Keratinocyte (primary cell): ENCODE measurements around the gene EGR4. TPM values are rescaled to one million over a fixed set of nuclear protein-coding genes. Genes with fewer than 3 reads are reported as not detected.

Experiments
- DNase-seq: peaks from one replicate; pipeline ENCODE4 v3.0.0-alpha.2; 2011; ENCODE audit warnings: low read depth, missing footprints, low spot score
- FAIRE-seq: peaks from 2 replicates; lab custom pipeline; 2011; peaks lifted over from hg19 to GRCh38; lab: Jason Lieb, UNC
- H2AFZ ChIP-seq: 2 replicates; pipeline ENCODE4 v1.6.0; 2012; ENCODE audit warnings: low read length, control low read depth, inconsistent platforms; ENCODE audit not compliant: control insufficient read depth
- H3K27ac ChIP-seq: 2 replicates; pipeline ENCODE4 v1.5.1; 2011; ENCODE audit warnings: low read length; ENCODE audit not compliant: control insufficient read depth, insufficient read depth
- H3K27me3 ChIP-seq: 3 replicates; pipeline ENCODE4 v1.6.0; 2011; ENCODE audit warnings: low read length; ENCODE audit not compliant: control insufficient read depth, insufficient read depth; ENCODE audit errors: extremely low read depth
- H3K36me3 ChIP-seq, 2 experiments: 2 replicates in 1 of 2; 3 replicates in 1 of 2; pipeline ENCODE4 v1.5.1; 2011; ENCODE audit warnings: low read length in 2 of 2, mild to moderate bottlenecking in 1 of 2; ENCODE audit not compliant: control insufficient read depth in 2 of 2, insufficient read depth in 2 of 2; ENCODE audit errors: extremely low read depth in 1 of 2
- H3K4me1 ChIP-seq: 3 replicates; pipeline ENCODE4 v1.5.1; 2011; ENCODE audit warnings: low read length; ENCODE audit not compliant: control insufficient read depth, insufficient read depth; ENCODE audit errors: extremely low read depth
- H3K4me2 ChIP-seq: 3 replicates; pipeline ENCODE4 v1.6.0; 2011; ENCODE audit warnings: low read depth, low read length; ENCODE audit not compliant: control insufficient read depth, insufficient read depth; ENCODE audit errors: extremely low read depth
- H3K4me3 ChIP-seq, 3 experiments: fragments of 200-600 bp in 1 of 3; sonication (generic) in 1 of 3; 2 replicates in 2 of 3; 3 replicates in 1 of 3; pipeline ENCODE4 v1.5.1; 2011 to 2016; ENCODE audit warnings: low read length in 3 of 3, mild to moderate bottlenecking in 3 of 3, control low read depth in 2 of 3, inconsistent platforms in 1 of 3, low read depth in 1 of 3, mixed read lengths in 1 of 3, mixed run types in 1 of 3, moderate library complexity in 1 of 3; ENCODE audit not compliant: control insufficient read depth in 2 of 3, insufficient read depth in 2 of 3; ENCODE audit errors: extremely low read depth in 1 of 3
- H3K79me2 ChIP-seq: 2 replicates; pipeline ENCODE4 v1.6.0; 2012; ENCODE audit warnings: low read length; ENCODE audit not compliant: control insufficient read depth, insufficient read depth
- H3K9ac ChIP-seq: 3 replicates; pipeline ENCODE4 v1.6.0; 2011; ENCODE audit warnings: low read length; ENCODE audit not compliant: control insufficient read depth, insufficient read depth; ENCODE audit errors: extremely low read depth
- H3K9me1 ChIP-seq: 3 replicates; pipeline ENCODE4 v1.6.0; 2011; ENCODE audit warnings: low read length; ENCODE audit not compliant: control insufficient read depth, insufficient read depth; ENCODE audit errors: extremely low read depth
- H3K9me3 ChIP-seq: 2 replicates; pipeline ENCODE4 v1.5.1; 2012; ENCODE audit warnings: low read depth, low read length; ENCODE audit not compliant: control insufficient read depth
- H4K20me1 ChIP-seq: 3 replicates; pipeline ENCODE4 v1.6.0; 2011; ENCODE audit warnings: low read length; ENCODE audit not compliant: control insufficient read depth, insufficient read depth; ENCODE audit errors: extremely low read depth
- EZH2 ChIP-seq: IDR thresholded peaks from one replicate; pipeline ENCODE4 v1.6.1; 2012; ENCODE audit warnings: inconsistent platforms, mild to moderate bottlenecking, low read length, moderate library complexity
- dilution Hi-C: fragments of 300-500 bp; cut with MboI; formaldehyde crosslinking; loops from one replicate; pipeline ENCODE4 v1.7.0; 2020; ENCODE audit warnings: low sequenced_read_pairs; ENCODE audit not compliant: extremely low pct_ligation_motif_present
- polyA plus RNA-seq, 5 experiments: library from polyadenylated mRNA; depleted of rRNA in 3 of 5; stranded (reverse) in 3 of 5; stranded (forward) in 1 of 5; unstranded in 1 of 5; fragments of >200 nt; gene quantifications; 1 replicate in 1 of 5; 2 replicates in 3 of 5; 3 replicates in 1 of 5; pipeline versions ENCODE4 v1.2.1 to v1.2.3, GENCODE V29; 2011 to 2012; ENCODE audit warnings: missing spikeins in 2 of 5, low read depth in 1 of 5, low replicate concordance in 1 of 5
- TF ChIP-seq, protein P1 (sequence below), 3 experiments: IDR thresholded peaks in 1 of 3; conservative IDR thresholded peaks in 1 of 3; optimal IDR thresholded peaks in 1 of 3; 2 replicates in 2 of 3; 3 replicates in 1 of 3; pipeline versions ENCODE3 to v1.5.1; 2011; ENCODE audit warnings: low read length in 3 of 3, mild to moderate bottlenecking in 3 of 3, moderate library complexity in 2 of 3, control low read depth in 1 of 3, inconsistent platforms in 1 of 3; ENCODE audit not compliant: insufficient read depth in 2 of 3; ENCODE audit errors: extremely low read depth in 1 of 3

EGR4 gene
- polyA plus RNA-seq, 1 donor (not counting 4 experiments of a cell fraction or from before 2014, with no cell fraction given), result not detected

DNA sequence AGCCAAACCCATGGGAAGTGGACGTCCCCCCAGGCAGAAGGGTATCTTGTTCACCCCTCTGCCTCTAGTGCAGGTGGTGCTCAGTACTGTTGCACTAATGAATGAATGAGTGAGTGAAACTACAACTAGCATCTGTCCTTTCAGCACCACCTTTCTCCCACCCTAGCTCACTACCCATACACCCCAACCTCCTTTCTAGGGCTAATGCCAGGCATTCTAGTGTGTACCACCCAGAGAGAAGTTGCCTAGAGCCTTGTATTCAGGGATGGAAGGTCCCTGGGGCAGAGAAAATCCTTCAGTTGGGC lies 36.8 kb downstream of the EGR4 start:
- dilution Hi-C loops, result no loop called here
- FAIRE-seq, result no peak
- Histone ChIP-seq H3K36me3 (peaks cover 14 to 27% of the 10 kb centered on the region in 2 experiments), H3K9me3 (no peaks in the 10 kb centered on the region), H3K4me1 (peaks cover 26% of the 10 kb centered on the region), H3K27me3 (no peaks in the 10 kb centered on the region), H3K9me1 (peaks cover 5% of the 10 kb centered on the region), H2AFZ (no peak overlapping the region), H3K27ac (no peak overlapping the region), H3K79me2 (no peaks in the 10 kb centered on the region), H3K4me2 (no peak overlapping the region), H3K4me3 (no peak overlapping the region), H3K9ac (no peak overlapping the region), H4K20me1 (no peaks in the 10 kb centered on the region)
- TF ChIP-seq, protein P1, sequence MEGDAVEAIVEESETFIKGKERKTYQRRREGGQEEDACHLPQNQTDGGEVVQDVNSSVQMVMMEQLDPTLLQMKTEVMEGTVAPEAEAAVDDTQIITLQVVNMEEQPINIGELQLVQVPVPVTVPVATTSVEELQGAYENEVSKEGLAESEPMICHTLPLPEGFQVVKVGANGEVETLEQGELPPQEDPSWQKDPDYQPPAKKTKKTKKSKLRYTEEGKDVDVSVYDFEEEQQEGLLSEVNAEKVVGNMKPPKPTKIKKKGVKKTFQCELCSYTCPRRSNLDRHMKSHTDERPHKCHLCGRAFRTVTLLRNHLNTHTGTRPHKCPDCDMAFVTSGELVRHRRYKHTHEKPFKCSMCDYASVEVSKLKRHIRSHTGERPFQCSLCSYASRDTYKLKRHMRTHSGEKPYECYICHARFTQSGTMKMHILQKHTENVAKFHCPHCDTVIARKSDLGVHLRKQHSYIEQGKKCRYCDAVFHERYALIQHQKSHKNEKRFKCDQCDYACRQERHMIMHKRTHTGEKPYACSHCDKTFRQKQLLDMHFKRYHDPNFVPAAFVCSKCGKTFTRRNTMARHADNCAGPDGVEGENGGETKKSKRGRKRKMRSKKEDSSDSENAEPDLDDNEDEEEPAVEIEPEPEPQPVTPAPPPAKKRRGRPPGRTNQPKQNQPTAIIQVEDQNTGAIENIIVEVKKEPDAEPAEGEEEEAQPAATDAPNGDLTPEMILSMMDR (optimal IDR thresholded peaks at IDR 0.05 in 1 of 3, IDR thresholded peaks at IDR 0.05 in 1 of 3, conservative IDR thresholded peaks at IDR 0.05 in 1 of 3; ENCODE audit: extremely low read depth in 1 of 3, insufficient read depth in 2 of 3, low read length in 3 of 3), result no peak
- no peak for TF ChIP-seq EZH2
- no peak for DNase-seq

DNA sequence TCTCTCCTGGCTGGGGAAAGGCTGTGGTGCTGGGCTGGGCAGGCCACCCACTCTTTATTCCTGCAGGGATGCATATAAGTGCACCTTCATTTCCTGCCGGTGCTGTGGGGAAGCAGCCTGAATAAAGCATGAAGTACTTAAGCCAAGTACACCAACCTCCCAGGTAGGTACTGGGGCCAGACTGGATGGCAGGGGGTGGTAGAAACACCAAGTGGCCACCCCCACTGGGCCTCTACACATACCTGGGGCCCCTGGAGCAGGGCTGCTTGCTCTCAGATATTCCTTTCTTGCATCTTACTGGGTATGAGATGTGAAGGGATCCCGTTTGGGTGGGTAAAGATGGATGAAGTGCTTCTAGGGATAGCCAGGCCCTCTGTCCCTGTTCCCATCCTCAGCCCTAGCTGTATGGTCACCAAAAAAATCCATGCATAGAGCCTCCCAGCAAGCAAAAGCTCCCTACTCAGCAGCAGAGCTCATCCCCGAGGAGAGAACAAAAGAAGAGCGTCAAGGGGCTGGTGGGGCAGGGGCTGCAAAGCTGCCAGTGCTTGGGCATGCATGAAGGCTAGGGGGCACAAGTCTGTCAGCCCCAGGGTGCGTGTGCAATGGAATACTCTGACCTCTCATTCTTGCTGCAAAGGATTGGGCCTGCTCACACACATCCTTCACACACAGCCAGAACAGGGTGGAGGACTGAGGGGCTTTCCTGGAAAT lies 37.3 kb downstream of the EGR4 start:
- no peak overlapping the region for H2AFZ ChIP-seq
- no peak for DNase-seq
- dilution Hi-C loops, result no loop called here
- H3K79me2 ChIP-seq, result no peaks in the 10 kb centered on the region
- FAIRE-seq, result no peak
- no peaks in the 10 kb centered on the region for H3K9me3 ChIP-seq
- H3K9ac ChIP-seq, result no peak overlapping the region
- H3K4me2 ChIP-seq, result no peak overlapping the region
- no peaks in the 10 kb centered on the region for H4K20me1 ChIP-seq
- peaks cover 5% of the 10 kb centered on the region for H3K9me1 ChIP-seq
- H3K4me1 ChIP-seq, result peaks cover 26% of the 10 kb centered on the region
- H3K27me3 ChIP-seq, result no peaks in the 10 kb centered on the region
- no peak overlapping the region for H3K27ac ChIP-seq
- no peak for TF ChIP-seq EZH2
- TF ChIP-seq, protein P1 (optimal IDR thresholded peaks at IDR 0.05 in 1 of 3, IDR thresholded peaks at IDR 0.05 in 1 of 3, conservative IDR thresholded peaks at IDR 0.05 in 1 of 3; ENCODE audit: extremely low read depth in 1 of 3, insufficient read depth in 2 of 3, low read length in 3 of 3), result no peak
- H3K36me3 ChIP-seq, result peaks cover 14 to 31% of the 10 kb centered on the region in 2 experiments
- H3K4me3 ChIP-seq, result no peak overlapping the region
